GM12878 (cell line): ENCODE data around the gene RBPJL. TPM values are rescaled to one million over a fixed set of nuclear protein-coding genes. Genes with fewer than 3 reads are reported as not detected.

Source experiments
- ATAC-seq: fragments of 200-7000 bp; cut with Tn5 transposase; 3 replicates; pipeline ENCODE4 v1.9.1; 2020; ENCODE audit warnings: mild to moderate bottlenecking, moderate library complexity
- BruUV-seq: library from RNA; stranded (reverse); fragments of 400-500 nt; replicated peaks from 2 replicates; lab custom pipeline; 2021; lab: Mats Ljungman, UMichigan
- CTCF ChIA-PET: fragments of 300-600 bp; sonication (Branson Sonifier 250); formaldehyde crosslinking; extraction: SDS; loops from one replicate; lab custom pipeline; 2021; ENCODE audit warnings: inconsistent platforms; lab: Yijun Ruan, JAX
- POLR2A ChIA-PET: fragments of 350-600 bp; formaldehyde crosslinking; extraction: SDS; loops from one replicate; lab custom pipeline; 2021; ENCODE audit warnings: inconsistent platforms; lab: Charles Lee
- RAD21 ChIA-PET: fragments of 300-600 bp; sonication (Branson Sonifier 250); formaldehyde crosslinking; loops from one replicate; lab custom pipeline; 2023; ENCODE audit warnings: antibody characterized with exemption; ENCODE audit not compliant: unreplicated experiment; lab: Charles Lee
- SMC1A ChIA-PET: fragments of 300-600 bp; sonication (Branson Sonifier 250); formaldehyde crosslinking; loops from one replicate; lab custom pipeline; 2023; ENCODE audit not compliant: unreplicated experiment, uncharacterized antibody; lab: Charles Lee
- DNase-seq: peaks from one replicate; pipeline ENCODE4 v3.0.0-alpha.2; 2011; ENCODE audit warnings: low read depth, low spot score
- FAIRE-seq: peaks from 3 replicates; lab custom pipeline; 2011; peaks lifted over from hg19 to GRCh38; lab: Jason Lieb, UNC
- H2AFZ ChIP-seq: 2 replicates; pipeline ENCODE4 v1.6.0; 2011; ENCODE audit warnings: low read depth, low read length, control low read depth; ENCODE audit not compliant: control insufficient read depth
- H3K27ac ChIP-seq: 2 replicates; pipeline ENCODE4 v1.5.1; 2011; ENCODE audit warnings: control low read depth; ENCODE audit not compliant: control insufficient read depth, insufficient read depth
- H3K27me3 ChIP-seq, 2 experiments: replicated peaks in 1 of 2; 2 replicates each; pipeline versions ENCODE4 v1.6.0 to v1.6.1; 2011; ENCODE audit warnings: low read length in 1 of 2; ENCODE audit not compliant: control insufficient read depth in 2 of 2, insufficient read depth in 2 of 2
- H3K36me3 ChIP-seq, 2 experiments: 2 replicates each; pipeline ENCODE4 v1.5.1; 2011; ENCODE audit warnings: low read length in 1 of 2; ENCODE audit not compliant: control insufficient read depth in 2 of 2, insufficient read depth in 2 of 2
- H3K4me1 ChIP-seq: 2 replicates; pipeline ENCODE4 v1.6.1; 2011; ENCODE audit warnings: mild to moderate bottlenecking, low read length, moderate library complexity, mixed read lengths; ENCODE audit not compliant: control insufficient read depth, insufficient read depth
- H3K4me2 ChIP-seq: 2 replicates; pipeline ENCODE4 v1.6.0; 2011; ENCODE audit warnings: control low read depth; ENCODE audit not compliant: control insufficient read depth, insufficient read depth
- H3K4me3 ChIP-seq: fragments of 200-600 bp; sonication (generic); 2 replicates; pipeline ENCODE4 v1.5.1; 2016
- H3K79me2 ChIP-seq: 2 replicates; pipeline ENCODE4 v1.6.0; 2011; ENCODE audit warnings: low read length; ENCODE audit not compliant: control insufficient read depth, insufficient read depth
- H3K9ac ChIP-seq: 2 replicates; pipeline ENCODE4 v1.8.0; 2011; ENCODE audit warnings: low read length, control low read depth, mixed read lengths; ENCODE audit not compliant: control insufficient read depth, insufficient read depth
- H3K9me3 ChIP-seq: replicated peaks from 3 replicates; pipeline ENCODE4 v1.5.1; 2011; ENCODE audit warnings: mild to moderate bottlenecking, low read length; ENCODE audit not compliant: control insufficient read depth, insufficient read depth
- H4K20me1 ChIP-seq: 2 replicates; pipeline ENCODE4 v1.6.0; 2011; ENCODE audit not compliant: control insufficient read depth, insufficient read depth
- MLLT1 ChIP-seq: fragments of 450-650 bp; IDR thresholded peaks from 2 replicates; pipeline ENCODE4 v1.6.1; 2016; ENCODE audit warnings: mild to moderate bottlenecking
- ZBTB4 ChIP-seq: fragments of 450-650 bp; formaldehyde crosslinking; IDR thresholded peaks from 2 replicates; pipeline ENCODE4 v1.4.0; 2022; ENCODE audit warnings: mild to moderate bottlenecking, moderate library complexity
- WGBS: methylation state at CpG from one replicate; pipeline ENCODE4 v1.1.6; 2016; ENCODE audit warnings: low lambda C conversion rate; ENCODE audit not compliant: insufficient replicate concordance, insufficient coverage; ENCODE audit errors: missing lambda C conversion rate; 5-methylcytosine and 5-hydroxymethylcytosine counted together
- in situ Hi-C: fragments of 300-500 bp; cut with MboI; formaldehyde crosslinking; loops from 9 replicates; pipeline ENCODE4 v1.14.3; 2018; ENCODE audit warnings: mixed read lengths
- intact Hi-C: fragments of 100-400 bp; cut with micrococcal nuclease; formaldehyde crosslinking; loops from one replicate; pipeline ENCODE4 v1.14.2; 2022; ENCODE audit not compliant: unreplicated experiment
- polyA plus RNA-seq, 11 experiments: library from polyadenylated mRNA; depleted of rRNA in 4 of 11; unstranded in 6 of 11; stranded (reverse) in 5 of 11; fragments of >200 nt; fragmentation: Nextera tagmentation in 4 of 11; fragmentation: Illumina TruSeq in 1 of 11; extraction: Ambion mirVana in 4 of 11; extraction: Trizol in 1 of 11; gene quantifications; 1 replicate in 1 of 11; 2 replicates in 10 of 11; pipeline versions ENCODE4 v1.2.1 to v1.2.3, GENCODE V29; 2011 to 2016; ENCODE audit warnings: inconsistent platforms in 2 of 11, missing spikeins in 2 of 11, low read depth in 1 of 11
- total RNA-seq, 4 experiments: library from RNA; depleted of rRNA in 3 of 4; stranded (reverse); fragments of >200 nt in 3 of 4; fragmentation: Illumina TruSeq in 1 of 4; extraction: Trizol in 1 of 4; gene quantifications; 2 replicates each; pipeline versions ENCODE4 v1.2.1 to v1.2.3, GENCODE V29; 2013 to 2021

RBPJL gene
- total and polyA plus RNA-seq, 10 of the 15 experiments (the other 5 are each of a cell fraction or from before 2014, with no cell fraction given): 0.18 TPM; not detected in 9

GRCh38 chr20:45366631-45367030 lies 60.0 kb downstream of the RBPJL start:
- Histone ChIP-seq H3K9ac (no peak overlapping the region), H3K4me3 (no peak overlapping the region), H2AFZ (no peak overlapping the region), H3K79me2 (peaks cover 7% of the 10 kb centered on the region), H3K9me3 (no peaks in the 10 kb centered on the region; the same call in 2 of the 3 replicates), H3K4me2 (no peak overlapping the region), H3K4me1 (peaks cover 40% of the 10 kb centered on the region), H4K20me1 (no peaks in the 10 kb centered on the region; the same call in 1 of the 2 replicates), H3K36me3 (peaks cover 6 to 7% of the 10 kb centered on the region in 2 experiments; a peak in 3 of 4 replicates), H3K27me3 (no peaks in the 10 kb centered on the region), H3K27ac (no peak overlapping the region)
- ChIA-PET POLR2A (interaction anchor here (2.9 kb wide), 1 partner anchor 70 kb away, joined by 12 read pairs; no protein-coding TSS in a partner anchor), SMC1A (interaction anchor here (0.8 to 19.8 kb wide), 8 partner anchors 11 to 404 kb away, joined by 3 to 440 read pairs (median 4); no protein-coding TSS in a partner anchor), CTCF (interaction anchor here (0.8 to 19.4 kb wide), 7 partner anchors 14 to 404 kb away, joined by 3 to 685 read pairs (median 11); partner anchors contain the start of gene PIGT), RAD21 (interaction anchor here (1.7 to 17.6 kb wide), 2 partner anchors 53 to 71 kb away, joined by 4 to 394 read pairs; no protein-coding TSS in a partner anchor)
- no TSS peak for BruUV-seq
- TF ChIP-seq MLLT1 (0 out of 2 replicates have a peak, but pooled peaks have one; percentile 23), ZBTB4 (CRISPR knock-in tag) (no peak)
- in situ Hi-C loops (loop anchor here (5.0 to 10.0 kb wide), 2 partner anchors 51 to 748 kb away; partner anchors contain the start of genes CD40 and PIGT), intact Hi-C loops (no loop called here)
- no peak for DNase-seq
- no peak for ATAC-seq
- no peak for FAIRE-seq
- WGBS: 89% methylated on average over 11 of the region's 11 CpGs
